ENCODE measurements around the gene IRAK2.

The IRAK2 gene

DNA sequence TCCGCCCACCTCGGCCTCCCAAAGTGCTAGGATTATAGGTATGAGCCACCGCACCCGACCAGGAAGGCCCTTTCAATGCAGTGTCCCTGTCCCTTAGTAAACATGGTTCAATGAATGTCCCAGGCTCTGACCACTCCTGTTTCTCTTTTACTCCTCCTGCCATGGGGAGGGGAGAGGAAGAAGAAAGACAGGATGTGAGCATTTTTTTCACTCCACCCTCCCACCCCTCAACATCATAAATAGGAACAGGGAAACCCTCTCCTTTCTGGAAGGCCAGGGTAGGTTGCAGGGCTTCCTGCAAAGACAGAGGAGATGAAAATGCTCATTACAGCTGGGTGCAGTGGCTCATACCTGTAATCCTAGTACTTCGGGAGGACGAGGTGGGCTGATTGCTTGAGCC, 76.1 kb downstream of the IRAK2 start:
- H3K27me3 ChIP-seq (ENCODE audit: control insufficient read depth in 2 of 2, insufficient read depth in 2 of 2, low read length in 2 of 2) = no peaks in the 10 kb centered on the region
- no peak overlapping the region for H3K27ac ChIP-seq (ENCODE audit: low read depth in 2 of 2, low read length in 2 of 2)
- H3K4me1 ChIP-seq (ENCODE audit: control insufficient read depth in 2 of 2, insufficient read depth in 2 of 2, low read length in 2 of 2) = peaks cover 0 to 4% of the 10 kb centered on the region in 2 donors
- H3K4me3 ChIP-seq (ENCODE audit: low read length in 2 of 2) = no peak overlapping the region
- H3K9me3 ChIP-seq (ENCODE audit: control insufficient read depth in 2 of 2, low read length in 2 of 2) = no peaks in the 10 kb centered on the region
- H3K9ac ChIP-seq (ENCODE audit: low read depth in 1 of 2, low read length in 2 of 2) = no peak overlapping the region
- peaks cover 0 to 2% of the 10 kb centered on the region in 2 donors for H3K36me3 ChIP-seq (ENCODE audit: control insufficient read depth in 2 of 2, insufficient read depth in 2 of 2, low read length in 2 of 2)

DNA sequence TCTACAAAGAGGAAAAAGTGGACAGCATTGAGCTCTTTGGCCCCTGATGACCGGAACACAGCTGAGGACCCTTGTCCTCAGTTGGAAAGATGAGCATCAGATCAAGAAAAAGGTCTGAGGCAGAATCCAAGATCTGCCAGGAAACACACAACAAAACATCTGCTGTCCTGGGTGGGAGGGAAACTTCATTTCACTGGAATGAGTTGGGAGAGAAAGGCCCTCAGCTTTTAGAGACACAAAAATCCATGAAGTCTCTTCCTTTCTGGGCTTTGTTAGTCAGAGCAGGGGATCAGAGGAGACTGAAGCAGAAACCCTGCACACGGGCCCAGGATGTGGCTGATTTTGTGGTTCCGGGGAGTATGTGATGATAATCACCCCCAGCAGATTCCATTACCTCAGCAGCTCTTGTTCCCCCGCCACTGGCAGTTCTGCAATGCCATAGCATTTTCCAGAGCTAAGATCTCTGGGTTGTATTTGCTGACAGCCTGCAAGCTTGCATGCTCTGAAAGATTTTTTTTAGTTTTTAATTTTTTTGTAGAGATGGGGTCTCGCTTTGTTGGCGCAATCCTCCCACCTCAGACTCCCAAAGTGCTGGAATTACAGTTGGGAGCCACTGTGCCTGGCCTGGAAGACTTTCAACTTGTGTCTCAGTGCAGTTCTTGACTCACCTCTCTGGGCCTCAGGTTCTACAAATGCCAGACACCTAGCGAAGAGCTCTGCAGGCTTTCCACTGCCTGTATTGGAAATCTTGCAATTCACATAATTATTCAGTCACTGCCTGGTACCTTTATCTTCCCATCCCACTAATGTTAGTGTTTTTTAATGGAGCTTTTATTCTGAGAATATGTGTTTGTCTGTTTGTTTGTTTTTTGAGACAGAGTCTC, 77.7 kb downstream of the IRAK2 start:
- no peaks in the 10 kb centered on the region for H3K9me3 ChIP-seq (ENCODE audit: control insufficient read depth in 2 of 2, low read length in 2 of 2)
- no peak overlapping the region for H3K4me3 ChIP-seq (ENCODE audit: low read length in 2 of 2)
- H3K27ac ChIP-seq (ENCODE audit: low read depth in 2 of 2, low read length in 2 of 2) = peak overlapping the region; percentile 13 to 56
- H3K4me1 ChIP-seq (ENCODE audit: control insufficient read depth in 2 of 2, insufficient read depth in 2 of 2, low read length in 2 of 2) = peaks cover 0 to 4% of the 10 kb centered on the region in 2 donors
- no peaks in the 10 kb centered on the region for H3K36me3 ChIP-seq (ENCODE audit: control insufficient read depth in 2 of 2, insufficient read depth in 2 of 2, low read length in 2 of 2)
- H3K9ac ChIP-seq (ENCODE audit: low read depth in 1 of 2, low read length in 2 of 2) = peak overlapping the region in 1 of 2 donors; percentile 34
- H3K27me3 ChIP-seq (ENCODE audit: control insufficient read depth in 2 of 2, insufficient read depth in 2 of 2, low read length in 2 of 2) = no peaks in the 10 kb centered on the region

DNA sequence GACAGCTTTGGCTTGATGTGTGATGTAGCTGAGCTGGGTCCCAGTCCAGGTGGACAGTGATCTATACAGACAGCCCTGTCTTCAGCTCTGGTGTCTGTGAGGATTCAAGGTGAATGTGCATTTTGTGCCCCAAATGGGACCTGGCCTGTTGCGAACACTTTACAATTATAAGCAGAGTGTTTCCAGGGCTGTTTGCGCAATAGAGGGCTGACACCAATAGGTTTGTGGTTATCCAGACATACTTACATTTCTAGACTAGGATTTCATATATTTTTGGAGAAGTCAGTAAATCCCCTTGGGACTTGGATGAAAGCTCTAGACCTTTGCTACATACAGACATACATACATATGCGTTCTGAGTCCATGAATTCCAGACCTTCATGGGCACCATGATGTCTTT, 79.3 kb downstream of the IRAK2 start:
- no peaks in the 10 kb centered on the region for H3K27me3 ChIP-seq (ENCODE audit: control insufficient read depth in 2 of 2, insufficient read depth in 2 of 2, low read length in 2 of 2)
- no peak overlapping the region for H3K9ac ChIP-seq (ENCODE audit: low read depth in 1 of 2, low read length in 2 of 2)
- no peaks in the 10 kb centered on the region for H3K36me3 ChIP-seq (ENCODE audit: control insufficient read depth in 2 of 2, insufficient read depth in 2 of 2, low read length in 2 of 2)
- no peaks in the 10 kb centered on the region for H3K9me3 ChIP-seq (ENCODE audit: control insufficient read depth in 2 of 2, low read length in 2 of 2)
- H3K27ac ChIP-seq (ENCODE audit: low read depth in 2 of 2, low read length in 2 of 2) = no peak overlapping the region
- H3K4me3 ChIP-seq (ENCODE audit: low read length in 2 of 2) = no peak overlapping the region
- H3K4me1 ChIP-seq (ENCODE audit: control insufficient read depth in 2 of 2, insufficient read depth in 2 of 2, low read length in 2 of 2) = peaks cover 6 to 9% of the 10 kb centered on the region in 2 donors

DNA sequence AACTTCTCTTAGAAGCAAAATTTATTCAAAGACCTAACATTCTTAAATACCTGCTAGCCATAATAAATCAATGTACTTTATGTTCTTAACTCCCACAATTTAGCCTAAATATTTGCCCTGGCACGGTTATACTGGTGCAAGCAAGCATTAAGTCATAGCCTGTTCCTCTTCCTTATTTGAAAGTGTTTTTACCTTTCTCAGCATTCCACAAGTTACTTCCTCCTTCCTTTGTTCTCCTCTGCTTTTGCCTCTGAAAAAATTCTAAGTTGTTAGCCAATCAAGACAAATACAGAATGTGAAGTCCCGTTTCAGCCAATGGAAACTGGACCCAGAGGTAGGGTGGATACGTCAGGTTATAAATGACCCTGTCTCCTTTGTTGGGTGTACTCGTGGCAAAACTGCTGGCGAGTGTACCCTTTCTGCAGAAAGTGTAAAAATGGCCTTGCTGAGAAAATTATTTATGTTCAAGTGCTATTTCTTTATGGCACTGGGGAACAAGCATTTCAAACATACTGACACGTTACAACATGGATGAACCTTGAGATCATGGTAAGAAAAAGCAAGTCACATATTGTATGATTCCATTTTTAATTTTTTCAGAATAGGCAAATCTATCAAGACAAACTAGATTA, 80.5 kb downstream of the IRAK2 start:
- Histone ChIP-seq H3K36me3 (ENCODE audit: control insufficient read depth in 2 of 2, insufficient read depth in 2 of 2, low read length in 2 of 2) (no peaks in the 10 kb centered on the region), H3K27ac (ENCODE audit: low read depth in 2 of 2, low read length in 2 of 2) (no peak overlapping the region), H3K4me1 (ENCODE audit: control insufficient read depth in 2 of 2, insufficient read depth in 2 of 2, low read length in 2 of 2) (peaks cover 13 to 20% of the 10 kb centered on the region in 2 donors), H3K9ac (ENCODE audit: low read depth in 1 of 2, low read length in 2 of 2) (no peak overlapping the region), H3K27me3 (ENCODE audit: control insufficient read depth in 2 of 2, insufficient read depth in 2 of 2, low read length in 2 of 2) (no peaks in the 10 kb centered on the region), H3K4me3 (ENCODE audit: low read length in 2 of 2) (no peak overlapping the region), H3K9me3 (ENCODE audit: control insufficient read depth in 2 of 2, low read length in 2 of 2) (no peaks in the 10 kb centered on the region)

- H3K4me1 ChIP-seq (ENCODE audit: control insufficient read depth in 2 of 2, insufficient read depth in 2 of 2, low read length in 2 of 2) = peaks cover 18 to 26% of the 10 kb centered on the region in 2 donors
- H3K9ac ChIP-seq (ENCODE audit: low read depth in 1 of 2, low read length in 2 of 2) = peak overlapping the region; percentile 41 to 75
- H3K4me3 ChIP-seq (ENCODE audit: low read length in 2 of 2) = peak overlapping the region; percentile 77 to 90
- peak overlapping the region; percentile 11 to 82 for H3K27ac ChIP-seq (ENCODE audit: low read depth in 2 of 2, low read length in 2 of 2)
- no peaks in the 10 kb centered on the region for H3K27me3 ChIP-seq (ENCODE audit: control insufficient read depth in 2 of 2, insufficient read depth in 2 of 2, low read length in 2 of 2)
- peaks cover 0 to 6% of the 10 kb centered on the region in 2 donors for H3K36me3 ChIP-seq (ENCODE audit: control insufficient read depth in 2 of 2, insufficient read depth in 2 of 2, low read length in 2 of 2)
- no peaks in the 10 kb centered on the region for H3K9me3 ChIP-seq (ENCODE audit: control insufficient read depth in 2 of 2, low read length in 2 of 2)
Observed at GRCh38 chr3:10247679-10248183, 83.0 kb downstream of the IRAK2 start.

DNA sequence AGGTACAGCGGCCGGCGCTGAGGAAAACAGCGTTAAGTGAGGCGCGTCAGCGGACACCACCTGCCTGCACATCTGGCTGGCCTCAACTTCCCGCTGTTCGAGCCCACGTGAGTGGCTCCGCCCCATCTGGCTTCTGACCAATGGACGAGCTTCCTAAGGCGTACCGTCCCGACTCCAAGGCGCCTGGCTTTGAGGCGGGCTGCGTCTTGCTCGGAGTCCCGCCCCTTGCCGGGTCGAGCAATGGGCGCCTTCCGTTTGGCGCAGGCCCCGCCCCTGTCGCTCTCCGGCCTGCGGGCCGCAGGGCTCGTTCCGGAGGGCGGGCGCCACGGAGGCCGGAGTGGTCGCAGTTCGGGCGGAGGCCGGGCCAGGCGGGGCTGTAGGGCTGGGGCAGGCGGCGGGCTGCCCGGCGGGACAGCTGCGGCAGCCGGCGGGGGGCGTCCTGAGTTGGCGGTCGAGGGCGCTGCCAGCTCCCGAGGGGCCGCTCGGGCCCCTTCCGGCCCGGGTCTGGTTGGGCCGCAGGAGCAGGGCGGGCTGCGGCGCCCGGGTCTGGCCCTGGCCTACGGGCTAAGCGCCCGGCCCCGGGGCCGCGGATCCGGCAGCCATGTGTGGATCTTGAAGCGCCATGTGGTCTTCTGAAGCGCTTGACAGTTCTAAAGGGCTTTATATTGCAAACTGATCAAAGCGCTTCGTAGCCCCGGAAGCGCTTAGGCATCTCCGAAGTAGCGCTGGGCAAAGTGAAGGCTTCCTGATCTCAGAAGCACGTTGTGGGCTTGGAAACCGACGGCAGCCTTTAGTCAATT, 83.7 kb downstream of the IRAK2 start, which contains the start of gene TATDN2:
Gene TATDN2 (plus strand): TSS at position 276 of the 800 bp plus-strand sequence. CDS start 742 bp downstream, outside the sequence.
- Histone ChIP-seq H3K4me1 (ENCODE audit: control insufficient read depth in 2 of 2, insufficient read depth in 2 of 2, low read length in 2 of 2) (peaks cover 18 to 26% of the 10 kb centered on the region in 2 donors), H3K27me3 (ENCODE audit: control insufficient read depth in 2 of 2, insufficient read depth in 2 of 2, low read length in 2 of 2) (no peaks in the 10 kb centered on the region), H3K27ac (ENCODE audit: low read depth in 2 of 2, low read length in 2 of 2) (peak within 1 kb of the TSS; percentile 75 to 82), H3K9ac (ENCODE audit: low read depth in 1 of 2, low read length in 2 of 2) (peak within 1 kb of the TSS; percentile 75 to 94), H3K4me3 (ENCODE audit: low read length in 2 of 2) (peak within 1 kb of the TSS; percentile 77 to 90), H3K9me3 (ENCODE audit: control insufficient read depth in 2 of 2, low read length in 2 of 2) (no peaks in the 10 kb centered on the region), H3K36me3 (ENCODE audit: control insufficient read depth in 2 of 2, insufficient read depth in 2 of 2, low read length in 2 of 2) (peaks cover 3 to 11% of the 10 kb centered on the region in 2 donors)

GRCh38 chr3:10248984-10249748, 84.4 kb downstream of the IRAK2 start:
- Histone ChIP-seq H3K9me3 (ENCODE audit: control insufficient read depth in 2 of 2, low read length in 2 of 2) (no peaks in the 10 kb centered on the region), H3K4me3 (ENCODE audit: low read length in 2 of 2) (peak overlapping the region; percentile 77 to 90), H3K27ac (ENCODE audit: low read depth in 2 of 2, low read length in 2 of 2) (peak overlapping the region; percentile 75 to 82), H3K27me3 (ENCODE audit: control insufficient read depth in 2 of 2, insufficient read depth in 2 of 2, low read length in 2 of 2) (no peaks in the 10 kb centered on the region), H3K4me1 (ENCODE audit: control insufficient read depth in 2 of 2, insufficient read depth in 2 of 2, low read length in 2 of 2) (peaks cover 18 to 27% of the 10 kb centered on the region in 2 donors), H3K36me3 (ENCODE audit: control insufficient read depth in 2 of 2, insufficient read depth in 2 of 2, low read length in 2 of 2) (peaks cover 11 to 19% of the 10 kb centered on the region in 2 donors), H3K9ac (ENCODE audit: low read depth in 1 of 2, low read length in 2 of 2) (peak overlapping the region; percentile 75 to 94)

- peaks cover 15 to 24% of the 10 kb centered on the region in 2 donors for H3K36me3 ChIP-seq (ENCODE audit: control insufficient read depth in 2 of 2, insufficient read depth in 2 of 2, low read length in 2 of 2)
- peak overlapping the region; percentile 12 to 82 for H3K27ac ChIP-seq (ENCODE audit: low read depth in 2 of 2, low read length in 2 of 2)
- peak overlapping the region; percentile 75 to 94 for H3K9ac ChIP-seq (ENCODE audit: low read depth in 1 of 2, low read length in 2 of 2)
- no peaks in the 10 kb centered on the region for H3K27me3 ChIP-seq (ENCODE audit: control insufficient read depth in 2 of 2, insufficient read depth in 2 of 2, low read length in 2 of 2)
- peaks cover 18 to 32% of the 10 kb centered on the region in 2 donors for H3K4me1 ChIP-seq (ENCODE audit: control insufficient read depth in 2 of 2, insufficient read depth in 2 of 2, low read length in 2 of 2)
- H3K9me3 ChIP-seq (ENCODE audit: control insufficient read depth in 2 of 2, low read length in 2 of 2) = no peaks in the 10 kb centered on the region
- peak overlapping the region; percentile 77 to 90 for H3K4me3 ChIP-seq (ENCODE audit: low read length in 2 of 2)
Observed at GRCh38 chr3:10249833-10250232, 85.1 kb downstream of the IRAK2 start.

DNA sequence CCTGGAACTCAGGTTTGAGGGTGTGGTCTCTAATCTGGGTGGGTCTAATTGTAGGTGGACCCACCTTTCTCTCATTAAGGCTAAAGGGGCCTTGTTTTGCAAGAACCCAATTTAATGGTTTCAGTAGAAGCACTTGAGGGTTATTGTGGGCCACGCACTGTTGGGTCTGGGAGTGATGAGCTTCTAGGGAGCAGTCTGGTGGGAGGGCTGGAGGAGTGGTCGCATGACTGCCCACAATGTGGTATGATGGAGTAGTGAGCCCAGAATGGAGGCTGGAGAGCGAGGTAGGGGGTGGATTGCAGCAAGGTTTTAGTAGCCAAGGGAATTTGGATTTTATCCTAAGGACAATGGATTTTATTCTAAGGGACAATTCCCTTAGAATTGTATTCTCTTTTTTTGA, 86.3 kb downstream of the IRAK2 start:
- H3K36me3 ChIP-seq (ENCODE audit: control insufficient read depth in 2 of 2, insufficient read depth in 2 of 2, low read length in 2 of 2) = peaks cover 15 to 24% of the 10 kb centered on the region in 2 donors
- peaks cover 21 to 32% of the 10 kb centered on the region in 2 donors for H3K4me1 ChIP-seq (ENCODE audit: control insufficient read depth in 2 of 2, insufficient read depth in 2 of 2, low read length in 2 of 2)
- H3K9ac ChIP-seq (ENCODE audit: low read depth in 1 of 2, low read length in 2 of 2) = no peak overlapping the region
- no peaks in the 10 kb centered on the region for H3K27me3 ChIP-seq (ENCODE audit: control insufficient read depth in 2 of 2, insufficient read depth in 2 of 2, low read length in 2 of 2)
- peak overlapping the region in 1 of 2 donors; percentile 90 for H3K4me3 ChIP-seq (ENCODE audit: low read length in 2 of 2)
- H3K27ac ChIP-seq (ENCODE audit: low read depth in 2 of 2, low read length in 2 of 2) = no peak overlapping the region
- H3K9me3 ChIP-seq (ENCODE audit: control insufficient read depth in 2 of 2, low read length in 2 of 2) = no peaks in the 10 kb centered on the region
